GM10847 (cell line): ENCODE measurements around the gene TMOD2.

Experiments used
- POLR2A ChIP-seq: IDR thresholded peaks from 2 replicates; pipeline ENCODE4 v1.6.1; 2011; ENCODE audit not compliant: insufficient read length; ENCODE audit errors: extremely low read depth

Gene TMOD2

GRCh38 chr15:51846463-51847230 lies 95.2 kb downstream of the TMOD2 start:
- no peak for TF ChIP-seq POLR2A

- no peak for TF ChIP-seq POLR2A
Measured at GRCh38 chr15:51848811-51849210, 97.4 kb downstream of the TMOD2 start.

- no peak for TF ChIP-seq POLR2A
Measured at GRCh38 chr15:51849860-51850259, 98.5 kb downstream of the TMOD2 start.

- no peak for TF ChIP-seq POLR2A
Measured at GRCh38 chr15:51853998-51854397, 102.6 kb downstream of the TMOD2 start.

GRCh38 chr15:51855612-51856011 lies 104.2 kb downstream of the TMOD2 start:
- TF ChIP-seq POLR2A = no peak

GRCh38 chr15:51856714-51857380 lies 105.5 kb downstream of the TMOD2 start:
- no peak for TF ChIP-seq POLR2A

GRCh38 chr15:51861557-51862359 lies 110.4 kb downstream of the TMOD2 start:
- TF ChIP-seq POLR2A = no peak

- TF ChIP-seq POLR2A = no peak
Measured at GRCh38 chr15:51863131-51863530, 111.7 kb downstream of the TMOD2 start.

GRCh38 chr15:51864408-51865056 lies 113.1 kb downstream of the TMOD2 start:
- no peak for TF ChIP-seq POLR2A

- no peak for TF ChIP-seq POLR2A
Measured at GRCh38 chr15:51865317-51865716, 113.9 kb downstream of the TMOD2 start.
